Effector memory CD8-positive, alpha-beta T cell (primary cell): ENCODE results near the gene TALDO1.

Experiments used
- ATAC-seq: fragments of 150-1000 bp; cut with Tn5 transposase; replicated peaks from 2 replicates; pipeline ENCODE4 v1.10.0; 2021; ENCODE audit warnings: mild to moderate bottlenecking, moderate library complexity
- DNase-seq, 3 experiments: peaks; one replicate each; pipeline ENCODE4 v3.0.0; 2021
- H3K27ac Mint-ChIP-seq, 2 donors: one replicate each; pipeline ENCODE4 v1.8.0; 2022; ENCODE audit warnings: mild to moderate bottlenecking in 2 of 2, mixed read lengths in 2 of 2, moderate library complexity in 2 of 2
- H3K27me3 Mint-ChIP-seq, 2 donors: one replicate each; pipeline ENCODE4 v1.8.0; 2022; ENCODE audit warnings: mixed read lengths in 2 of 2
- H3K36me3 Mint-ChIP-seq: one replicate; pipeline ENCODE4 v1.8.0; 2022; ENCODE audit warnings: mild to moderate bottlenecking, moderate library complexity, mixed read lengths; ENCODE audit not compliant: insufficient read depth
- H3K4me1 Mint-ChIP-seq, 2 donors: one replicate each; pipeline ENCODE4 v1.8.0; 2022; ENCODE audit warnings: low read depth in 2 of 2, mixed read lengths in 2 of 2
- H3K4me3 Mint-ChIP-seq, 2 donors: one replicate each; pipeline ENCODE4 v1.8.0; 2022; ENCODE audit warnings: mild to moderate bottlenecking in 2 of 2, mixed read lengths in 2 of 2, moderate library complexity in 2 of 2
- H3K9me3 Mint-ChIP-seq, 2 donors: one replicate each; pipeline ENCODE4 v1.8.0; 2022; ENCODE audit warnings: mixed read lengths in 2 of 2

The TALDO1 gene

GRCh38 chr11:773425-773824, 26.2 kb downstream of the TALDO1 start:
- Mint-ChIP-seq H3K9me3 (no peaks in the 10 kb centered on the region), H3K4me3 (no peak overlapping the region), H3K4me1 (peaks cover 12 to 16% of the 10 kb centered on the region in 2 donors), H3K36me3 (peaks cover 24% of the 10 kb centered on the region), H3K27ac (no peak overlapping the region), H3K27me3 (no peaks in the 10 kb centered on the region)
- DNase-seq: no peak
- no peak for ATAC-seq

- H3K36me3 Mint-ChIP-seq: peaks cover 24% of the 10 kb centered on the region
- no peaks in the 10 kb centered on the region for H3K9me3 Mint-ChIP-seq
Measured at GRCh38 chr11:773830-774229, 26.6 kb downstream of the TALDO1 start.

GRCh38 chr11:774873-775592, 27.8 kb downstream of the TALDO1 start:
- Mint-ChIP-seq H3K9me3 (no peaks in the 10 kb centered on the region), H3K27ac (peak overlapping the region in 1 of 2 donors; percentile 44), H3K27me3 (no peaks in the 10 kb centered on the region), H3K4me3 (peak overlapping the region; percentile 71 to 77), H3K36me3 (peaks cover 17% of the 10 kb centered on the region), H3K4me1 (peaks cover 14 to 16% of the 10 kb centered on the region in 2 donors)
- ATAC-seq (no peak), DNase-seq (no peak)

More at GRCh38 chr11:773830-774229, 26.6 kb downstream of the TALDO1 start:
- no peak overlapping the region for H3K4me3 Mint-ChIP-seq
- DNase-seq (no peak), ATAC-seq (no peak)
- H3K27me3 Mint-ChIP-seq: no peaks in the 10 kb centered on the region
- H3K4me1 Mint-ChIP-seq: peaks cover 12 to 16% of the 10 kb centered on the region in 2 donors
- no peak overlapping the region for H3K27ac Mint-ChIP-seq

- Mint-ChIP-seq H3K4me1 (peaks cover 16 to 17% of the 10 kb centered on the region in 2 donors), H3K36me3 (peaks cover 13% of the 10 kb centered on the region), H3K27ac (peak overlapping the region; percentile 44 to 49), H3K27me3 (no peaks in the 10 kb centered on the region), H3K9me3 (no peaks in the 10 kb centered on the region), H3K4me3 (peak overlapping the region; percentile 71 to 77)
- DNase-seq (no peak), ATAC-seq (no peak)
Measured at GRCh38 chr11:776263-776560, 28.9 kb downstream of the TALDO1 start.

- Mint-ChIP-seq H3K4me3 (peak overlapping the region; percentile 71 to 77), H3K36me3 (peaks cover 13% of the 10 kb centered on the region), H3K27me3 (no peaks in the 10 kb centered on the region), H3K27ac (peak overlapping the region; percentile 44 to 49), H3K9me3 (no peaks in the 10 kb centered on the region), H3K4me1 (peaks cover 16 to 17% of the 10 kb centered on the region in 2 donors)
- ATAC-seq (peak; percentile 42), DNase-seq (peak in 1 of 3 experiments; percentile 18)
Measured at GRCh38 chr11:776561-777287, 29.5 kb downstream of the TALDO1 start.

- Mint-ChIP-seq H3K27ac (peak within 1 kb of the TSS; percentile 52 to 55), H3K4me3 (peak within 1 kb of the TSS; percentile 71 to 77), H3K27me3 (no peaks in the 10 kb centered on the region), H3K9me3 (no peaks in the 10 kb centered on the region), H3K4me1 (peaks cover 16 to 17% of the 10 kb centered on the region in 2 donors), H3K36me3 (peaks cover 13% of the 10 kb centered on the region)
- peak; percentile 92 to 95 (median 93) for DNase-seq
- peak; percentile 88 for ATAC-seq
Measured at GRCh38 chr11:777288-778255, 30.3 kb downstream of the TALDO1 start, which contains the start of gene GATD1. Gene GATD1 (minus strand): TSS chr11:777487. CDS start chr11:777462, 25 bp downstream.

GRCh38 chr11:778976-779954, 32.0 kb downstream of the TALDO1 start:
- H3K4me3 Mint-ChIP-seq: peak overlapping the region; percentile 41 to 57
- H3K27me3 Mint-ChIP-seq: no peaks in the 10 kb centered on the region
- peak overlapping the region in 1 of 2 donors; percentile 55 for H3K27ac Mint-ChIP-seq
- H3K9me3 Mint-ChIP-seq: no peaks in the 10 kb centered on the region
- ATAC-seq (no peak), DNase-seq (no peak)
- H3K36me3 Mint-ChIP-seq: peaks cover 13% of the 10 kb centered on the region
- peaks cover 20 to 21% of the 10 kb centered on the region in 2 donors for H3K4me1 Mint-ChIP-seq

- Mint-ChIP-seq H3K27me3 (no peaks in the 10 kb centered on the region), H3K4me3 (no peak overlapping the region), H3K9me3 (no peaks in the 10 kb centered on the region), H3K27ac (no peak overlapping the region), H3K36me3 (peaks cover 13% of the 10 kb centered on the region), H3K4me1 (peaks cover 16 to 18% of the 10 kb centered on the region in 2 donors)
- DNase-seq (no peak), ATAC-seq (no peak)
Measured at GRCh38 chr11:779955-780532, 32.8 kb downstream of the TALDO1 start.

GRCh38 chr11:782264-783174, 35.3 kb downstream of the TALDO1 start:
- Mint-ChIP-seq H3K4me3 (no peak overlapping the region), H3K27me3 (no peaks in the 10 kb centered on the region), H3K36me3 (no peaks in the 10 kb centered on the region), H3K9me3 (no peaks in the 10 kb centered on the region), H3K4me1 (peaks cover 5 to 12% of the 10 kb centered on the region in 2 donors), H3K27ac (no peak overlapping the region)
- no peak for DNase-seq
- ATAC-seq: no peak

GRCh38 chr11:783581-784015, 36.3 kb downstream of the TALDO1 start:
- H3K9me3 Mint-ChIP-seq: no peaks in the 10 kb centered on the region
- ATAC-seq (peak; percentile 62), DNase-seq (no peak)
- no peak overlapping the region for H3K4me3 Mint-ChIP-seq
- no peak overlapping the region for H3K27ac Mint-ChIP-seq
- H3K27me3 Mint-ChIP-seq: peaks cover 0 to 3% of the 10 kb centered on the region in 2 donors
- H3K4me1 Mint-ChIP-seq: peaks cover 5 to 12% of the 10 kb centered on the region in 2 donors
- H3K36me3 Mint-ChIP-seq: no peaks in the 10 kb centered on the region
